Activated CD4-positive, alpha-beta T cell treated with anti-CD3 and anti-CD28 coated beads, Interleukin-2, amount 50 U/mL, for 24 hours (primary cell): Measurements from ENCODE around the gene ZNF516.

Source experiments
- DNase-seq, 2 donors: peaks; one replicate each; pipeline ENCODE4 v3.0.0-alpha.2; 2020; ENCODE audit warnings: low read depth in 1 of 2, low spot score in 1 of 2

Gene ZNF516

GRCh38 chr18:76405681-76406356 is 89.2 kb downstream of the ZNF516 start:
- peak in 1 of 2 donors; percentile 33 for DNase-seq

GRCh38 chr18:76405280-76405679 is 89.8 kb downstream of the ZNF516 start:
- no peak for DNase-seq

GRCh38 chr18:76404345-76404831 is 90.7 kb downstream of the ZNF516 start:
- DNase-seq, result no peak

- DNase-seq, result no peak
Observed at GRCh38 chr18:76402026-76402990, 92.7 kb downstream of the ZNF516 start.

- DNase-seq, result no peak
Observed at GRCh38 chr18:76401498-76401897, 93.5 kb downstream of the ZNF516 start.

- no peak for DNase-seq
Observed at GRCh38 chr18:76399613-76400391, 95.2 kb downstream of the ZNF516 start.

- peak; percentile 60 to 68 for DNase-seq
Observed at GRCh38 chr18:76398896-76399612, 96.0 kb downstream of the ZNF516 start.

- DNase-seq, result no peak
Observed at GRCh38 chr18:76398295-76398694, 96.7 kb downstream of the ZNF516 start.

- DNase-seq, result no peak
Observed at GRCh38 chr18:76397631-76398030, 97.4 kb downstream of the ZNF516 start.

- DNase-seq, result no peak
Observed at GRCh38 chr18:76396792-76397191, 98.2 kb downstream of the ZNF516 start.

- DNase-seq, result no peak
Observed at GRCh38 chr18:76395609-76396008, 99.4 kb downstream of the ZNF516 start.

- no peak for DNase-seq
Observed at GRCh38 chr18:76394780-76395476, 100.1 kb downstream of the ZNF516 start.

GRCh38 chr18:76392349-76392748 is 102.7 kb downstream of the ZNF516 start:
- no peak for DNase-seq

GRCh38 chr18:76391746-76392145 is 103.3 kb downstream of the ZNF516 start:
- DNase-seq, result no peak

- no peak for DNase-seq
Observed at GRCh38 chr18:76391038-76391437, 104.0 kb downstream of the ZNF516 start.

GRCh38 chr18:76390452-76391035 is 104.5 kb downstream of the ZNF516 start:
- DNase-seq, result no peak

GRCh38 chr18:76389716-76390115 is 105.3 kb downstream of the ZNF516 start:
- DNase-seq, result no peak

- no peak for DNase-seq
Observed at GRCh38 chr18:76388891-76389423, 106.1 kb downstream of the ZNF516 start.

GRCh38 chr18:76388261-76388660 is 106.8 kb downstream of the ZNF516 start:
- no peak for DNase-seq
